ENCODE measurements around the gene PDE10A. TPM values are rescaled to one million over a fixed set of nuclear protein-coding genes. Genes with fewer than 3 reads are reported as not detected.

Gene PDE10A
- total RNA-seq, 1 experiment from 2014 or later, result 0.31 TPM

DNA sequence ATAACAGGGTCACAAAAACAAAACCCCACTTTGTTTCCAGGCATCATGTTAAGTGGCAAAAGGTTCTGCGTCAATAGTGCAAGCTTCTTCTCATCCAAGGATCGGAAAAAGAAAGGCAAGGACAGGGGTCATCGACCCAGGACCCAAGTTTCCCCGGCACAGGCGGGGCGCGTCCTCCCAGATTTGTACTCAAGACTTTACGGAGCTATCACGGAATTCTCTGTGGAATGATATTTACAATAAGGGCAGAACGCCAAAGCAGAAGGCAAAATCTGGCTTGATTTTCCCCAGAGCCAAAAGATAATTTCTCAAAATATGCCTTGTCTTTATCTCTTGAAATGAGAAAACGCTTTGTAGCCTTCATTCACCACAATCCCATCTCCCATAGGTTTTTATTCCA lies 25.5 kb downstream of the PDE10A start:
- WGBS (ENCODE audit: extremely low coverage, insufficient read length, low lambda C conversion rate), result no CpG with 5 or more reads among the region's 11 CpGs
- Histone ChIP-seq H3K9me3 (ENCODE audit: control insufficient read depth, low read depth, low read length) (no peaks in the 10 kb centered on the region), H4K8ac (replicated peaks; ENCODE audit: insufficient read length, low read depth, low read length) (no peak overlapping the region), H2AFZ (ENCODE audit: low read length) (no peak overlapping the region), H4K91ac (ENCODE audit: insufficient read length, low read depth, low read length) (no peak overlapping the region), H3K9ac (ENCODE audit: extremely low read depth, insufficient read length, low read length) (no peak overlapping the region), H3K79me2 (ENCODE audit: insufficient read depth, low read length) (no peaks in the 10 kb centered on the region), H3K23ac (ENCODE audit: insufficient read length, low read depth, low read length) (no peak overlapping the region), H3K27me3 (ENCODE audit: insufficient read depth, low read length) (no peaks in the 10 kb centered on the region), H3K27ac (ENCODE audit: insufficient read length, low read depth, low read length) (no peak overlapping the region), H3K4me2 (ENCODE audit: insufficient read depth, insufficient read length, low read length) (no peak overlapping the region), H3K4me1 (ENCODE audit: insufficient read depth, low read length) (peaks cover 12% of the 10 kb centered on the region; the same call in 1 of the 2 replicates), H3K79me1 (ENCODE audit: insufficient read depth, low read depth, low read length, poor library complexity, severe bottlenecking) (no peaks in the 10 kb centered on the region), H2BK20ac (ENCODE audit: low read depth, low read length, poor library complexity, severe bottlenecking) (no peak overlapping the region), H3K4ac (ENCODE audit: low read depth, low read length) (no peak overlapping the region), H4K20me1 (ENCODE audit: control insufficient read depth, insufficient read depth, insufficient read length) (no peaks in the 10 kb centered on the region), H2BK5ac (ENCODE audit: insufficient read length, low read length) (no peak overlapping the region), H3K23me2 (ENCODE audit: insufficient read length, low read depth, low read length, poor library complexity, severe bottlenecking) (no peaks in the 10 kb centered on the region), H3K14ac (ENCODE audit: insufficient read depth, low read length) (no peak overlapping the region), H2BK15ac (ENCODE audit: low read depth, low read length) (no peak overlapping the region), H3K56ac (ENCODE audit: insufficient read length, low read depth, low read length) (no peak overlapping the region), H2BK120ac (ENCODE audit: low read depth, low read length, poor library complexity, severe bottlenecking) (no peak overlapping the region), H2AK5ac (ENCODE audit: insufficient read length, low read length) (peak overlapping the region; percentile 2), H4K5ac (ENCODE audit: insufficient read length, low read depth, low read length) (no peak overlapping the region), H2BK12ac (ENCODE audit: insufficient read length, low read depth, low read length) (no peak overlapping the region), H3T11ph (ENCODE audit: low read length) (no peak overlapping the region), H3K18ac (ENCODE audit: insufficient read length, low read depth, low read length) (no peak overlapping the region)
- peaks cover 38 to 48% of the 10 kb centered on the region in 2 experiments for H3K4me1 Mint-ChIP-seq
- H3K4me3 Mint-ChIP-seq, result no peak overlapping the region; a peak in 1 of 5 replicates
- peaks cover 11% of the 10 kb centered on the region for H3K27me3 Mint-ChIP-seq (ENCODE audit: low read depth)
- no peak for DNase-seq
- H3K27ac Mint-ChIP-seq, result peak overlapping the region in 2 of 3 experiments; percentile 59 to 76; a peak in 5 of 7 replicates
- H3K36me3 Mint-ChIP-seq (ENCODE audit: insufficient read depth in 1 of 3, low read depth in 3 of 3), result no peaks in the 10 kb centered on the region
- TF ChIP-seq, protein P1, sequence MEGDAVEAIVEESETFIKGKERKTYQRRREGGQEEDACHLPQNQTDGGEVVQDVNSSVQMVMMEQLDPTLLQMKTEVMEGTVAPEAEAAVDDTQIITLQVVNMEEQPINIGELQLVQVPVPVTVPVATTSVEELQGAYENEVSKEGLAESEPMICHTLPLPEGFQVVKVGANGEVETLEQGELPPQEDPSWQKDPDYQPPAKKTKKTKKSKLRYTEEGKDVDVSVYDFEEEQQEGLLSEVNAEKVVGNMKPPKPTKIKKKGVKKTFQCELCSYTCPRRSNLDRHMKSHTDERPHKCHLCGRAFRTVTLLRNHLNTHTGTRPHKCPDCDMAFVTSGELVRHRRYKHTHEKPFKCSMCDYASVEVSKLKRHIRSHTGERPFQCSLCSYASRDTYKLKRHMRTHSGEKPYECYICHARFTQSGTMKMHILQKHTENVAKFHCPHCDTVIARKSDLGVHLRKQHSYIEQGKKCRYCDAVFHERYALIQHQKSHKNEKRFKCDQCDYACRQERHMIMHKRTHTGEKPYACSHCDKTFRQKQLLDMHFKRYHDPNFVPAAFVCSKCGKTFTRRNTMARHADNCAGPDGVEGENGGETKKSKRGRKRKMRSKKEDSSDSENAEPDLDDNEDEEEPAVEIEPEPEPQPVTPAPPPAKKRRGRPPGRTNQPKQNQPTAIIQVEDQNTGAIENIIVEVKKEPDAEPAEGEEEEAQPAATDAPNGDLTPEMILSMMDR (conservative IDR thresholded peaks at IDR 0.05), result no peak
- no peaks in the 10 kb centered on the region for H3K9me3 Mint-ChIP-seq

All from H9 (cell line).